Panc1 (cell line): ENCODE results near the gene KCNE3. TPM values are rescaled to one million over a fixed set of nuclear protein-coding genes. Genes with fewer than 3 reads are reported as not detected.

Experiments used
- ATAC-seq: fragments of 200-7000 bp; cut with Tn5 transposase; 2 replicates; pipeline ENCODE4 v1.9.1; 2020; ENCODE audit warnings: mild to moderate bottlenecking, moderate library complexity
- BruUV-seq: library from RNA; stranded (reverse); fragments of 400-500 nt; replicated peaks from 2 replicates; lab custom pipeline; 2021; lab: Mats Ljungman, UMichigan
- CTCF ChIA-PET: fragments of 300-600 bp; sonication (Branson Sonifier 250); formaldehyde crosslinking; loops from one replicate; lab custom pipeline; 2022; ENCODE audit warnings: antibody characterized with exemption; lab: Charles Lee
- POLR2A ChIA-PET: fragments of 300-600 bp; sonication (Branson Sonifier 250); formaldehyde crosslinking; loops from one replicate; lab custom pipeline; 2022; ENCODE audit warnings: antibody characterized with exemption; lab: Charles Lee
- DNase-seq: peaks from one replicate; pipeline ENCODE4 v3.0.0-alpha.2; 2010; ENCODE audit warnings: low read depth, low spot score
- H3K27ac ChIP-seq: 2 replicates; pipeline ENCODE4 v1.5.1; 2011; ENCODE audit warnings: mild to moderate bottlenecking, low read length, inconsistent platforms
- H3K27me3 ChIP-seq: fragments of 200-500 bp; sonication (Bioruptor generic); 2 replicates; pipeline ENCODE4 v1.6.0; 2014; ENCODE audit warnings: low read length, inconsistent platforms; ENCODE audit not compliant: control insufficient read depth, insufficient read depth
- H3K36me3 ChIP-seq: fragments of 200-500 bp; sonication (Bioruptor generic); 2 replicates; pipeline ENCODE4 v1.5.1; 2014; ENCODE audit warnings: inconsistent platforms, mild to moderate bottlenecking, low read length, moderate library complexity; ENCODE audit not compliant: control insufficient read depth, insufficient read depth
- H3K4me1 ChIP-seq: 2 replicates; pipeline ENCODE4 v1.5.1; 2011; ENCODE audit warnings: inconsistent platforms, mild to moderate bottlenecking, low read length, moderate library complexity; ENCODE audit not compliant: control insufficient read depth, insufficient read depth
- H3K4me3 ChIP-seq, 2 experiments: 2 replicates each; pipeline ENCODE4 v1.5.1; 2011 to 2012; ENCODE audit warnings: low read depth in 2 of 2, low read length in 2 of 2, mild to moderate bottlenecking in 2 of 2, inconsistent platforms in 1 of 2, moderate library complexity in 1 of 2
- H3K9me3 ChIP-seq: fragments of 200-500 bp; sonication (Bioruptor generic); 2 replicates; pipeline ENCODE4 v1.5.1; 2014; ENCODE audit warnings: low read depth, mild to moderate bottlenecking, inconsistent platforms, low read length, moderate library complexity; ENCODE audit not compliant: control insufficient read depth, insufficient read depth
- POLR2AphosphoS5 ChIP-seq: IDR thresholded peaks from 2 replicates; pipeline ENCODE4 v1.6.1; 2012; ENCODE audit warnings: mild to moderate bottlenecking, low read depth, low read length, moderate library complexity
- SIN3A ChIP-seq: IDR thresholded peaks from 2 replicates; pipeline ENCODE4 v1.6.1; 2012; ENCODE audit warnings: low read depth, mild to moderate bottlenecking, low read length, moderate library complexity, borderline replicate concordance; ENCODE audit not compliant: insufficient read depth
- TCF7L2 ChIP-seq: IDR thresholded peaks from 2 replicates; pipeline ENCODE4 v1.6.1; 2011; ENCODE audit warnings: mild to moderate bottlenecking, low read depth, low read length, inconsistent platforms
- in situ Hi-C: cut with HindIII; loops from 2 replicates; pipeline ENCODE4 v1.10.0; 2016; ENCODE audit warnings: low sequenced_read_pairs, low pct_unique_long_range_greater_than_20kb
- intact Hi-C: fragments of 100-400 bp; cut with micrococcal nuclease; formaldehyde crosslinking; loops from one replicate; pipeline ENCODE4 v1.10.0; 2022; ENCODE audit not compliant: unreplicated experiment
- total RNA-seq: library from RNA; stranded (reverse); gene quantifications from one replicate; pipeline ENCODE4 v1.2.1, GENCODE V29; 2021; ENCODE audit not compliant: unreplicated experiment
- TF ChIP-seq, protein P1 (sequence below), 2 experiments: IDR thresholded peaks; 2 replicates each; pipeline ENCODE4 v1.6.1; 2011 to 2012; ENCODE audit warnings: low read depth in 2 of 2, control low read depth in 1 of 2, low read length in 1 of 2, mild to moderate bottlenecking in 1 of 2, moderate library complexity in 1 of 2; ENCODE audit not compliant: insufficient read depth in 1 of 2
- TF ChIP-seq, protein P2 (sequence below): fragments of 450-650 bp; IDR thresholded peaks from 2 replicates; pipeline ENCODE4 v1.5.1; 2017; ENCODE audit warnings: mild to moderate bottlenecking

Gene KCNE3
- total RNA-seq, 1 experiment from 2014 or later, result 0.15 TPM

DNA sequence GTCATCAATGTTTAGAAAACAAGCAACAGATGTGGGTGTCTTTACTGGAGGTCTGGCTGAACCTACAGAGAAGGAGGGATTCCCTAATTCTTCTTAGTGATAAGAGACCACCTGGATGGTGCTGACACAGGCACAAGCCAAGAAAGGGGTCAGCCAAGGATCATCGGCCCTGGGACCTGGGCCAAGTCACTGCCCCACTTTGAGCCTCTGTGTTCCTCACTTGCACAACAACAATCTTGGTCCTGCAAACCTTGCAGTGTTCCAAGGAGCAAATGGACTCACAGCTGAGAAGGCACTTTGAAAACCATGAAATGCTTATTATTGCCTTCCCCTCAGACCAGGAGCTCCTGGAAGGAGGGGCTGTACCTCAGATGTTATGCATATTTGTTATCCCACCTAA lies 7.0 kb upstream of the KCNE3 start:
- H3K4me3 ChIP-seq, result no peak overlapping the region
- no peaks in the 10 kb centered on the region for H3K4me1 ChIP-seq
- POLR2A ChIA-PET, result interaction anchor here (0.6 kb wide), 1 partner anchor 118 kb away, joined by 4 read pairs; no protein-coding TSS in a partner anchor
- no peaks in the 10 kb centered on the region for H3K36me3 ChIP-seq
- CTCF ChIA-PET, result no interaction called here
- DNase-seq (no peak), ATAC-seq (no peak)
- in situ Hi-C loops (no loop called here), intact Hi-C loops (no loop called here)
- H3K27me3 ChIP-seq, result peaks cover 2% of the 10 kb centered on the region
- BruUV-seq, result no TSS peak
- no peak overlapping the region for H3K27ac ChIP-seq
- H3K9me3 ChIP-seq, result no peaks in the 10 kb centered on the region
- TF ChIP-seq, protein P1, sequence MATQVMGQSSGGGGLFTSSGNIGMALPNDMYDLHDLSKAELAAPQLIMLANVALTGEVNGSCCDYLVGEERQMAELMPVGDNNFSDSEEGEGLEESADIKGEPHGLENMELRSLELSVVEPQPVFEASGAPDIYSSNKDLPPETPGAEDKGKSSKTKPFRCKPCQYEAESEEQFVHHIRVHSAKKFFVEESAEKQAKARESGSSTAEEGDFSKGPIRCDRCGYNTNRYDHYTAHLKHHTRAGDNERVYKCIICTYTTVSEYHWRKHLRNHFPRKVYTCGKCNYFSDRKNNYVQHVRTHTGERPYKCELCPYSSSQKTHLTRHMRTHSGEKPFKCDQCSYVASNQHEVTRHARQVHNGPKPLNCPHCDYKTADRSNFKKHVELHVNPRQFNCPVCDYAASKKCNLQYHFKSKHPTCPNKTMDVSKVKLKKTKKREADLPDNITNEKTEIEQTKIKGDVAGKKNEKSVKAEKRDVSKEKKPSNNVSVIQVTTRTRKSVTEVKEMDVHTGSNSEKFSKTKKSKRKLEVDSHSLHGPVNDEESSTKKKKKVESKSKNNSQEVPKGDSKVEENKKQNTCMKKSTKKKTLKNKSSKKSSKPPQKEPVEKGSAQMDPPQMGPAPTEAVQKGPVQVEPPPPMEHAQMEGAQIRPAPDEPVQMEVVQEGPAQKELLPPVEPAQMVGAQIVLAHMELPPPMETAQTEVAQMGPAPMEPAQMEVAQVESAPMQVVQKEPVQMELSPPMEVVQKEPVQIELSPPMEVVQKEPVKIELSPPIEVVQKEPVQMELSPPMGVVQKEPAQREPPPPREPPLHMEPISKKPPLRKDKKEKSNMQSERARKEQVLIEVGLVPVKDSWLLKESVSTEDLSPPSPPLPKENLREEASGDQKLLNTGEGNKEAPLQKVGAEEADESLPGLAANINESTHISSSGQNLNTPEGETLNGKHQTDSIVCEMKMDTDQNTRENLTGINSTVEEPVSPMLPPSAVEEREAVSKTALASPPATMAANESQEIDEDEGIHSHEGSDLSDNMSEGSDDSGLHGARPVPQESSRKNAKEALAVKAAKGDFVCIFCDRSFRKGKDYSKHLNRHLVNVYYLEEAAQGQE (IDR thresholded peaks at IDR 0.05; ENCODE audit: insufficient read depth in 1 of 2, low read depth in 2 of 2, low read length in 1 of 2), result no peak
- no peak for TF ChIP-seq SIN3A
- no peak for TF ChIP-seq TCF7L2
- TF ChIP-seq, protein P2, sequence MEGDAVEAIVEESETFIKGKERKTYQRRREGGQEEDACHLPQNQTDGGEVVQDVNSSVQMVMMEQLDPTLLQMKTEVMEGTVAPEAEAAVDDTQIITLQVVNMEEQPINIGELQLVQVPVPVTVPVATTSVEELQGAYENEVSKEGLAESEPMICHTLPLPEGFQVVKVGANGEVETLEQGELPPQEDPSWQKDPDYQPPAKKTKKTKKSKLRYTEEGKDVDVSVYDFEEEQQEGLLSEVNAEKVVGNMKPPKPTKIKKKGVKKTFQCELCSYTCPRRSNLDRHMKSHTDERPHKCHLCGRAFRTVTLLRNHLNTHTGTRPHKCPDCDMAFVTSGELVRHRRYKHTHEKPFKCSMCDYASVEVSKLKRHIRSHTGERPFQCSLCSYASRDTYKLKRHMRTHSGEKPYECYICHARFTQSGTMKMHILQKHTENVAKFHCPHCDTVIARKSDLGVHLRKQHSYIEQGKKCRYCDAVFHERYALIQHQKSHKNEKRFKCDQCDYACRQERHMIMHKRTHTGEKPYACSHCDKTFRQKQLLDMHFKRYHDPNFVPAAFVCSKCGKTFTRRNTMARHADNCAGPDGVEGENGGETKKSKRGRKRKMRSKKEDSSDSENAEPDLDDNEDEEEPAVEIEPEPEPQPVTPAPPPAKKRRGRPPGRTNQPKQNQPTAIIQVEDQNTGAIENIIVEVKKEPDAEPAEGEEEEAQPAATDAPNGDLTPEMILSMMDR, result no peak
- no peak for TF ChIP-seq POLR2AphosphoS5

DNA sequence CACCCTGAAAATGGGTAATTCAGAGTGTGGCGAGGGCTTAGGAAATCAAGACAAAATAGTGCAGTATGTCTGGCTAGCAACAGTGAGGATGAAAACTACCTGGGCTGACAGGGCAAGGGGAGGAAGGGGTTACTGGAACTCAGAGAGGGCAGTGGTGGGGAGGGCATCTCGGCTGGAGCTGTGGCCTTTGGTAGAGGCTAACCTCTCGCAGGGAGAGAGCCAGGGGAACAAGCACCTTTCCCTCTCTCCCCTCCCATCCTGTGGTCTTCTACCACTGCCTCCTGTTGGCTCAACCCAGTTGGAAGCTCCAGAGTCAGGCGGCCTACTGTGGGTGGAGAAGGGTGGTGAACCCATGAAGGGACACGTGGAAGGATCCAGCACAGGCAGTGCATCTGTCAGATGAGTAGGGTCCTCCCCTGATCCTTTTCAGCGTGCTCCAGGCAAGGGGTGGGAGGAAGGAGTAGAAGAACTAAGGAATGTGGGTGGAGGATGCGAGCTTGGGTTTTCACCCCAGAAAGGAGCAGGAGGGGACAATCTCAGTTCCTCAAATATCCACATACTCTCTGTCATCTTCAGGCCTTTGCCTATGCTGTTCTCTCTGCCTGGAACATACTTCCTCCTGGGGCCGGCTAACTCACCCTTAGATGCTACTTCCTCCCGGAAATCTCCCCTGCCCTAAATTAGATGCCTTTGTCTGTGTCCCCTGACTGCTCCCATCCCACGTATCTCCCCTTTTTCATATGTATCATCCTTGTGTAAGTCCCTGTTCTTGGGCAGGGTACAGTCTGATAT lies 6.2 kb upstream of the KCNE3 start:
- H3K4me3 ChIP-seq, result no peak overlapping the region
- H3K36me3 ChIP-seq, result no peaks in the 10 kb centered on the region
- in situ Hi-C loops (no loop called here), intact Hi-C loops (no loop called here)
- ChIA-PET CTCF (no interaction called here), POLR2A (interaction anchor here (0.6 kb wide), 1 partner anchor 171 kb away, joined by 4 read pairs; no protein-coding TSS in a partner anchor)
- H3K27ac ChIP-seq, result no peak overlapping the region
- peaks cover 2% of the 10 kb centered on the region for H3K27me3 ChIP-seq
- no peak for TF ChIP-seq TCF7L2
- TF ChIP-seq POLR2AphosphoS5, result no peak
- TF ChIP-seq, protein P1 (IDR thresholded peaks at IDR 0.05; ENCODE audit: insufficient read depth in 1 of 2, low read depth in 2 of 2, low read length in 1 of 2), result no peak
- TF ChIP-seq, protein P2, result no peak
- TF ChIP-seq SIN3A, result no peak
- DNase-seq (no peak), ATAC-seq (no peak)
- no peaks in the 10 kb centered on the region for H3K4me1 ChIP-seq
- no TSS peak for BruUV-seq
- H3K9me3 ChIP-seq, result no peaks in the 10 kb centered on the region
